MG63 (cell line): ENCODE results near the gene PCDHB6. TPM values are rescaled to one million over a fixed set of nuclear protein-coding genes. Genes with fewer than 3 reads are reported as not detected.
A peak's percentile ranks its signal among the peaks of the same experiment; 100 is the strongest.
"Not testable (repeated sequence)": the region's sequence is repeated elsewhere in the genome, so short reads cannot be mapped to it uniquely, and the experiment has no call there.

ENCODE experiments used
- DNase-seq: peaks from one replicate; pipeline ENCODE4 v3.0.0-alpha.2; 2020
- H3K27me3 ChIP-seq: fragments of 250-450 bp; sonication (Bioruptor Pico); 2 replicates; pipeline ENCODE4 v1.5.1; 2020; ENCODE audit warnings: mild to moderate bottlenecking, moderate library complexity
- H3K36me3 ChIP-seq: fragments of 250-450 bp; sonication (Bioruptor Pico); 2 replicates; pipeline ENCODE4 v1.5.1; 2020; ENCODE audit warnings: mild to moderate bottlenecking, moderate library complexity
- H3K4me3 ChIP-seq: fragments of 250-450 bp; sonication (Bioruptor Pico); 2 replicates; pipeline ENCODE4 v1.5.1; 2020; ENCODE audit warnings: mild to moderate bottlenecking, moderate library complexity
- H3K9me3 ChIP-seq: fragments of 250-450 bp; sonication (Bioruptor Pico); 2 replicates; pipeline ENCODE4 v1.5.1; 2020; ENCODE audit warnings: mild to moderate bottlenecking, moderate library complexity
- total RNA-seq: library from RNA; depleted of rRNA; stranded (reverse); fragments of >200 nt; shearing (Covaris generic); gene quantifications from 2 replicates; pipeline ENCODE4 v1.2.3, GENCODE V29; 2014; ENCODE audit warnings: low replicate concordance; rRNA removed

Gene PCDHB6
- total RNA-seq = 0.10 TPM in 1 of 2 replicates, not detected in the other

GRCh38 chr5:141149812-141150211, at the start of gene PCDHB6:
TSS of gene PCDHB6 (plus strand) at chr5:141150057. CDS start at chr5:141150258, 201 bp downstream.
- H3K9me3 ChIP-seq = no peaks in the 10 kb centered on the region
- H3K36me3 ChIP-seq = no peaks in the 10 kb centered on the region
- DNase-seq = no peak
- no peak within 1 kb of the TSS for H3K4me3 ChIP-seq
- H3K27me3 ChIP-seq = peaks cover 3% of the 10 kb centered on the region

DNA sequence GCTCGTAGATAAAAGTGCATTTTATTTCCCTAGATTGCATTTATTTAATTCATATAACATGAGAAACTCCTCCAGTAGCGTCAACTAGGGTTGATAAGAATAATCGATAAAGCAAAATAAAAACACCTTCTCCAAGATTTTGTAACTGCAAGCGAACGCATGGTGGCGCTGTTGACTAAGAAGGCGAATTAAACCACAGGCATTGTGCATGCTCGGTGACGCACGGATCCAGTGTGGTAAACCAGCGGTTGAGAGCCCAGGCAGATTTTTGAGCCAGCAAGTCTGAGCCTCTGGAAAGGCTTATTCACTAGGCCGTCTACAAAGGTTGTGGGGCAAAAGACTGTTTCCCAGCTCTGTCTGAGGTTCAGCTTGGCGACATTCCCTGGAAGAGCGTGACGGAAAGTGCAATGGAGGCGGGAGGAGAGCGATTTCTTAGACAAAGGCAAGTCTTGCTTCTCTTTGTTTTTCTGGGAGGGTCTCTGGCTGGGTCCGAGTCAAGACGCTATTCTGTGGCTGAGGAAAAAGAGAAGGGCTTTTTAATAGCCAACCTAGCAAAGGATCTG, 49.5 kb upstream of the PCDHB6 start, which contains the start of gene PCDHB3:
PCDHB3 (plus strand) TSS at position 231 of the 563 bp plus-strand sequence; CDS start at position 408, 177 bp downstream.
- no peak for DNase-seq
- Histone ChIP-seq H3K36me3 (no peaks in the 10 kb centered on the region), H3K27me3 (no peaks in the 10 kb centered on the region), H3K4me3 (no peak within 1 kb of the TSS), H3K9me3 (no peaks in the 10 kb centered on the region; the same call in 1 of the 2 replicates)

DNA sequence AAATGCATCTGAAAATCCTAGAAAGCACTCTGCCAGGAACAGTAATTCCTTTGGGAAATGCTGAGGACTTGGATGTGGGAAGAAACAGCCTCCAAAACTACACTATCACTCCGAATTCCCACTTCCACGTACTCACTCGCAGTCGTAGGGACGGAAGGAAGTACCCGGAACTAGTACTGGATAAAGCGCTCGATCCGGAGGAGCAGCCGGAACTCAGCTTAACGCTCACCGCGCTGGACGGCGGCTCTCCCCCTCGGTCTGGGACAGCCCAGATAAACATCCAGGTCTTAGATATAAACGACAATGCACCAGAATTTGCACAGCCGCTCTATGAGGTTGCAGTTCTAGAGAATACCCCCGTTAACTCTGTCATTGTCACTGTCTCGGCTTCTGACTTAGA, 48.8 kb upstream of the PCDHB6 start:
- no peaks in the 10 kb centered on the region for H3K27me3 ChIP-seq
- no peak for DNase-seq
- no peaks in the 10 kb centered on the region; the same call in 1 of the 2 replicates for H3K9me3 ChIP-seq
- H3K4me3 ChIP-seq = no peak overlapping the region
- H3K36me3 ChIP-seq = no peaks in the 10 kb centered on the region

GRCh38 chr5:141102070-141102469, 47.8 kb upstream of the PCDHB6 start:
- not testable (repeated sequence) for H3K4me3 ChIP-seq, DNase-seq, H3K9me3 ChIP-seq, H3K27me3 ChIP-seq, H3K36me3 ChIP-seq

DNA sequence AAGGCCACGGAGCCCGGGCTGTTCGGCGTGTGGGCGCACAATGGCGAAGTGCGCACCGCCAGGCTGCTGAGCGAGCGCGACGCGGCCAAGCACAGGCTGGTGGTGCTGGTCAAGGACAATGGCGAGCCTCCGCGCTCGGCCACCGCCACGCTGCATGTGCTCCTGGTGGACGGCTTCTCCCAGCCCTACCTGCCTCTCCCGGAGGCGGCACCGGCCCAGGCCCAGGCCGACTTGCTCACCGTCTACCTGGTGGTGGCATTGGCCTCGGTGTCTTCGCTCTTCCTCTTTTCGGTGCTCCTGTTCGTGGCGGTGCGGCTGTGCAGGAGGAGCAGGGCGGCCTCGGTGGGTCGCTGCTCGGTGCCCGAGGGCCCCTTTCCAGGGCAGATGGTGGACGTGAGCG, 47.4 kb upstream of the PCDHB6 start:
- DNase-seq = not testable (repeated sequence)

GRCh38 chr5:141105350-141105749, 44.5 kb upstream of the PCDHB6 start:
- H3K9me3 ChIP-seq = no peaks in the 10 kb centered on the region; the same call in 1 of the 2 replicates
- H3K4me3 ChIP-seq = no peak overlapping the region
- DNase-seq = no peak
- H3K36me3 ChIP-seq = no peaks in the 10 kb centered on the region
- H3K27me3 ChIP-seq = no peaks in the 10 kb centered on the region

More for the DNA sequence above, 47.4 kb upstream of the PCDHB6 start:
- not testable (repeated sequence) for H3K27me3 ChIP-seq, H3K36me3 ChIP-seq, H3K4me3 ChIP-seq, H3K9me3 ChIP-seq

DNA sequence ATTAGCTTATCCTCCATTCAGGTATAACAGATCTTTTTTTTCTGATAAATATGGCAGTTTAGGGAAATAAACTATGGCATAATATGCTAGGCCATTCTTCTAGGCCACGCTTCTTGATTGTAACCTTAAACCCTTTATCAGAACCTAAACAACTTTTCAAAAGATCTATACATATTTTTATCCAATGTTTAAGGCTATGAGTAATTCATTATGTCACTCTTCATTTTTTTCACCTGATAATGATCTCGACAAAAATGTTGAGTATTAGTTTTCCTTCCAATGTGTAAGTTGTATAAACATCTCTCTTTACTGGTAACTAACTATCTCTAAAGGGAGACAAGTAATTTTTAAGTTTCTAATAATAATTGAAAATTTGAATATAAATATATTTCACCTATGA, 30.6 kb upstream of the PCDHB6 start:
- Histone ChIP-seq H3K36me3 (no peaks in the 10 kb centered on the region), H3K4me3 (no peak overlapping the region), H3K9me3 (no peaks in the 10 kb centered on the region; the same call in 1 of the 2 replicates), H3K27me3 (no peaks in the 10 kb centered on the region)
- DNase-seq = no peak

GRCh38 chr5:141121563-141121962, 28.3 kb upstream of the PCDHB6 start, which contains the start of gene PCDHB4:
TSS of gene PCDHB4 (plus strand) at chr5:141121818. CDS start at chr5:141121999, 181 bp downstream.
- no peak for DNase-seq
- H3K4me3 ChIP-seq = no peak within 1 kb of the TSS
- no peaks in the 10 kb centered on the region for H3K27me3 ChIP-seq
- no peaks in the 10 kb centered on the region; the same call in 1 of the 2 replicates for H3K9me3 ChIP-seq
- H3K36me3 ChIP-seq = no peaks in the 10 kb centered on the region

- no peak for DNase-seq
- H3K4me3 ChIP-seq = no peak overlapping the region
- no peaks in the 10 kb centered on the region for H3K27me3 ChIP-seq
- H3K36me3 ChIP-seq = no peaks in the 10 kb centered on the region
- H3K9me3 ChIP-seq = no peaks in the 10 kb centered on the region; the same call in 1 of the 2 replicates
Observed at GRCh38 chr5:141121985-141122384, 27.9 kb upstream of the PCDHB6 start.

DNA sequence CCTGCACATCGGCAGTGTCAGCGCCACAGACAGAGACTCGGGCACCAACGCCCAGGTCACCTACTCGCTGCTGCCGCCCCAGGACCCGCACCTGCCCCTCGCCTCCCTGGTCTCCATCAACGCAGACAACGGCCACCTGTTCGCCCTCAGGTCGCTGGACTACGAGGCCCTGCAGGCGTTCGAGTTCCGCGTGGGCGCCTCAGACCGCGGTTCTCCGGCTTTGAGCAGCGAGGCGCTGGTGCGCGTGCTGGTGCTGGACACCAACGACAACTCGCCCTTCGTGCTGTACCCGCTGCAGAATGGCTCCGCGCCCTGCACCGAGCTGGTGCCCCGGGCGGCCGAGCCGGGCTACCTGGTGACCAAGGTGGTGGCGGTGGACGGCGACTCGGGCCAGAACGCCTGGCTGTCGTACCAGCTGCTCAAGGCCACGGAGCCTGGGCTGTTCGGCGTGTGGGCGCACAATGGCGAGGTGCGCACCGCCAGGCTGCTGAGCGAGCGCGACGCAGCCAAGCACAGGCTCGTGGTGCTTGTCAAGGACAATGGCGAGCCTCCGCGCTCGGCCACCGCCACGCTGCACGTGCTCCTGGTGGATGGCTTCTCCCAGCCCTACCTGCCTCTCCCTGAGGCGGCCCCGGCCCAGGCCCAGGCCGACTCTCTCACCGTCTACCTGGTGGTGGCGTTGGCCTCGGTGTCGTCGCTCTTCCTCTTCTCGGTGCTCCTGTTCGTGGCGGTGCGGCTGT, 26.3 kb upstream of the PCDHB6 start:
- not testable (repeated sequence) for H3K9me3 ChIP-seq, H3K4me3 ChIP-seq, DNase-seq, H3K36me3 ChIP-seq, H3K27me3 ChIP-seq

GRCh38 chr5:141127305-141127704, 22.6 kb upstream of the PCDHB6 start:
- no peak for DNase-seq
- H3K27me3 ChIP-seq = no peaks in the 10 kb centered on the region
- no peaks in the 10 kb centered on the region for H3K9me3 ChIP-seq
- H3K4me3 ChIP-seq = no peak overlapping the region
- H3K36me3 ChIP-seq = no peaks in the 10 kb centered on the region

DNA sequence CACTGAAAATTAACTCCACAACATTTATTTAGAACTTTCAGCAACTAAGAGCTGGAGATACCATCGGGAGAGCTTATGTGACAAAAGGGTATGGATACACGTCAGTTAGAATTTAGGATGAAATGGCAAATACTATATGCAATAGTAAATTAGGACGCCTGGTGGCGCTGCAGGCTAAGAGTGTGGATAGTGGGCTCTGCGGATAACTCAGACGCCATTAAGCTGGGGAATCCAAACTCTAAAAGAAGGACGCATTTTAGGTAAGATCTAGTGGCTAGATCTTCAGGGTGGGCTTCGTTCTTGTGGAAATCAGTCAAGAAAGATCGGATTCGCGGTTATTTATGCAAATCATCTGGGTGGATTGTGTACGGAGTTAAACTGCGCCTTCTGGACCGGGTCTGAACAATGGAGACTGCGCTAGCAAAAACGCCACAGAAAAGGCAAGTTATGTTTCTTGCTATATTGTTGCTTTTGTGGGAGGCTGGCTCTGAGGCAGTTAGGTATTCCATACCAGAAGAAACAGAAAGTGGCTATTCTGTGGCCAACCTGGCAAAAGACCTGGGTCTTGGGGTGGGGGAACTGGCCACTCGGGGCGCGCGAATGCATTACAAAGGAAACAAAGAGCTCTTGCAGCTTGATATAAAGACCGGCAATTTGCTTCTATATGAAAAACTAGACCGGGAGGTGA, 14.7 kb upstream of the PCDHB6 start, which contains the start of gene PCDHB5:
PCDHB5 (plus strand) TSS at position 177 of the 688 bp plus-strand sequence; CDS start at position 406, 229 bp downstream.
- Histone ChIP-seq H3K27me3 (no peaks in the 10 kb centered on the region; the same call in 1 of the 2 replicates), H3K9me3 (no peaks in the 10 kb centered on the region), H3K36me3 (no peaks in the 10 kb centered on the region), H3K4me3 (peak within 1 kb of the TSS; percentile 34)
- DNase-seq = no peak

GRCh38 chr5:141135718-141136266, 14.1 kb upstream of the PCDHB6 start:
- DNase-seq = no peak
- Histone ChIP-seq H3K9me3 (no peaks in the 10 kb centered on the region), H3K36me3 (no peaks in the 10 kb centered on the region), H3K4me3 (no peak overlapping the region; the same call in 1 of the 2 replicates), H3K27me3 (no peaks in the 10 kb centered on the region; the same call in 1 of the 2 replicates)

DNA sequence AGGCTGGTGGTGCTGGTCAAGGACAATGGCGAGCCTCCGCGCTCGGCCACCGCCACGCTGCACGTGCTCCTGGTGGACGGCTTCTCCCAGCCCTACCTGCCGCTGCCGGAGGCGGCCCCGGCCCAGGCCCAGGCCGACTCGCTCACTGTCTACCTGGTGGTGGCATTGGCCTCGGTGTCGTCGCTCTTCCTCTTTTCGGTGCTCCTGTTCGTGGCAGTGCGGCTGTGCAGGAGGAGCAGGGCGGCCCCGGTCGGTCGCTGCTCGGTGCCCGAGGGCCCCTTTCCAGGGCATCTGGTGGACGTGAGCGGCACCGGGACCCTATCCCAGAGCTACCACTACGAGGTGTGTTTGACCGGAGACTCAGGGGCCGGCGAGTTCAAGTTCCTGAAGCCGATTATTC, 12.5 kb upstream of the PCDHB6 start:
- not testable (repeated sequence) for H3K4me3 ChIP-seq, DNase-seq, H3K27me3 ChIP-seq, H3K36me3 ChIP-seq, H3K9me3 ChIP-seq

- H3K27me3 ChIP-seq = peaks cover 3% of the 10 kb centered on the region
- H3K9me3 ChIP-seq = no peaks in the 10 kb centered on the region
- H3K36me3 ChIP-seq = no peaks in the 10 kb centered on the region
- H3K4me3 ChIP-seq = no peak overlapping the region
- no peak for DNase-seq
Observed at GRCh38 chr5:141150224-141150992, 551 bp downstream of the PCDHB6 start.

DNA sequence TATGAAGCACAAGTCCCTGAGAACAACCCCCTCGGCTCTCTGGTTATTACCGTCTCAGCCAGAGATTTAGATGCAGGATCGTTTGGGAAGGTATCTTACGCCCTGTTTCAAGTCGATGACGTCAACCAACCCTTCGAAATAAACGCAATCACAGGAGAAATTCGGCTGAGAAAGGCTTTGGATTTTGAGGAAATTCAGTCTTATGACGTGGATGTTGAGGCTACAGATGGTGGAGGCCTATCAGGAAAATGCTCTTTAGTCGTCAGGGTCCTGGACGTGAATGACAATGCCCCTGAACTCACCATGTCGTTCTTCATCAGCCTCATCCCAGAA, 1.1 kb downstream of the PCDHB6 start:
- Histone ChIP-seq H3K27me3 (peaks cover 3% of the 10 kb centered on the region), H3K4me3 (no peak overlapping the region), H3K36me3 (no peaks in the 10 kb centered on the region), H3K9me3 (no peaks in the 10 kb centered on the region)
- no peak for DNase-seq
